ENCODE measurements around the gene NSMCE1.

NSMCE1 gene, protein sequence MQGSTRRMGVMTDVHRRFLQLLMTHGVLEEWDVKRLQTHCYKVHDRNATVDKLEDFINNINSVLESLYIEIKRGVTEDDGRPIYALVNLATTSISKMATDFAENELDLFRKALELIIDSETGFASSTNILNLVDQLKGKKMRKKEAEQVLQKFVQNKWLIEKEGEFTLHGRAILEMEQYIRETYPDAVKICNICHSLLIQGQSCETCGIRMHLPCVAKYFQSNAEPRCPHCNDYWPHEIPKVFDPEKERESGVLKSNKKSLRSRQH

DNA sequence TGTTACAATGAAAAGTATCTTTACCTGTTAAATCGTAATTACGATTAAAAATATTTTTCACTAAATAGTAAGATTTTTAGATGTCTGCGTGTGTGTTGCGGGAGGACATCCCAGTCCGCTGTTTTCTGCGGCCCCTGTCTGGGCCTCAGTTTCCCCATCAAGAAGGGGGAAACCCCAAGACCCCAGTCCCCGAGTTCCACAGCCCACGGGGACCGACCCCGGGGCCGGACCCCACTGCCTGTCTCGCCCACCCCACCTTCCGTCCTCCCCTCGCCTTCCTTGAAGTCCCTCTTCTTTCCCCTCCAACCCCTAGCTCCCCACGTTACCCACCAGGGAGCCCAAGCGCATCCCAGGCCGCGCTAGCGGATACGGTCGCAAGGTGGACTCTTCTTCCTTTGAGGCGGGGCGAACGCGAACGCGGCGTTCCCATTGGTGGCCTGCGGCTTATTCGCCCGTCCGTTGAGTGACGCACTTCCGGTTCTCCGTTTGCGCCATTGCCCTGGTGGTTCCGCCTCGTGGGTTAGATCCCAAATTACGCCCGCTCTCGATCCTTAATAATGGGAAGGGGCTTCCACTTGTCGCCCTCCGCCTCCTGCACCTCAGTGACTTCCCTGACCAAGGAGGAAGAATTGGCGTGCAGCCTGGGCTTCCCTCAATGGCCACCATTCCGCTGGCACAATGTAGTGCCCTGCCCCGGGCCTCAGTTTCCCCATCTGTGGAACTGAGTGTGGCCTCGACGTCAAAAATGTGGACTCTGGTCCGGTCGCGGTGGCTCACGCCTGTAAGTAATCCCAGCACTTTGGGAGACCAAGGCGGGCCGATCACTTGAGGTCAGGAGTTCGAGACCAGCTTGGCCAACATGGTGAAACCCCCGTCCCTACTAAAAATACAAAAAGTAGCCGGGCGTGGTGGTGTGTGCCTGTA, at the start of gene NSMCE1:
TSS of gene NSMCE1 (minus strand) at position 397 of the 924 bp plus-strand sequence. CDS start 11,202 bp downstream, outside the sequence.
- peak; percentile 99 for DNase-seq

GRCh38 chr16:27317738-27318391, 49.3 kb upstream of the NSMCE1 start:
- DNase-seq, result no peak

- no peak for DNase-seq
Measured at GRCh38 chr16:27317320-27317719, 48.7 kb upstream of the NSMCE1 start.

DNA sequence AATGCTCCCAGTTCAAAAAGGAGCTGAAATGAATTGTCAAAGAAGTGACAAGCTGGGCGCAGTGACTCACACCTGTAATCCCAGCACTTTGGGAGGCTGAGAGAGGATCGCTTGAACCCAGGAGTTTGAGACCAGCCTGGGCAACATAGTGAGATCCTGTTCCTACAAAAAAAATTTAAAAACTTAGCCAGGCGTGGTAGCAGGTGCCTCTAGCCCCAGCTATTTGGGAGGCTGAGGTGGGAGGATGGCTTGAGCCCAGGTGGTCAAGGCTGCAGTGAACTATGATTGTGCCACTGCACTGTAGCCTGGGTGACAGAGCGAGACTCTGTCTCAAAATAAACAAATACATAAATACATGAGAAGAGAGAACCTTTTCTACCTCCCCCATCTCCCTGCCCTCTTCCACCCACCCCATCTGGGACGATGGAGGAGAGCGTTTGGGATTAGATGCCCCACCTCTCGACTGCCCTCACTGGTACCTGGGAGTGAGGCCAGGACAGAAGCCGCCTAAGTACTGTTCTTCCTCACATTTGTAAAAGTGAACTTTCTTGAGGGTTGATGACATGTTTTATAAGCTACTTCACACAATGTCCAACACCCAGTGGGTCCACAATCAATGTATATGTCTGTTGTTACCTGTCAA, 47.6 kb upstream of the NSMCE1 start:
- no peak for DNase-seq

- peak; percentile 65 for DNase-seq
Measured at GRCh38 chr16:27315333-27316037, 46.9 kb upstream of the NSMCE1 start.

DNA sequence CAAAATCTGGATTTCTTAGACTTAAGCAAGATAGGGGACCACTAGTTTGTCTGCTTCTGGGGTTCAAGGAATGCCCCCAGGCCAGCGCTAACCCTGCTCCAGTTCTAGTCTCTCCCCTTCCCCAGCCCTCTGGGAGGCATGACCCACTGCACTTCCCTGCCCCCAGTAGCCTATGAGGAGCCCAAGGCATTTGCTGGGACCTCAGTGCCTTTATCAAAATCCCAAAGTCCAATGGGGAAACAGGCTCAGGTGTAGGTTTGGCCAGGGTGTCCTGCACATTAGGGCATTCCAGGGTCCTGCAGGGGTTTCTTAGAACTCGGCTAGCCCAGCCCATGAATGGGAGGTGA, 46.4 kb upstream of the NSMCE1 start:
- DNase-seq, result no peak

DNA sequence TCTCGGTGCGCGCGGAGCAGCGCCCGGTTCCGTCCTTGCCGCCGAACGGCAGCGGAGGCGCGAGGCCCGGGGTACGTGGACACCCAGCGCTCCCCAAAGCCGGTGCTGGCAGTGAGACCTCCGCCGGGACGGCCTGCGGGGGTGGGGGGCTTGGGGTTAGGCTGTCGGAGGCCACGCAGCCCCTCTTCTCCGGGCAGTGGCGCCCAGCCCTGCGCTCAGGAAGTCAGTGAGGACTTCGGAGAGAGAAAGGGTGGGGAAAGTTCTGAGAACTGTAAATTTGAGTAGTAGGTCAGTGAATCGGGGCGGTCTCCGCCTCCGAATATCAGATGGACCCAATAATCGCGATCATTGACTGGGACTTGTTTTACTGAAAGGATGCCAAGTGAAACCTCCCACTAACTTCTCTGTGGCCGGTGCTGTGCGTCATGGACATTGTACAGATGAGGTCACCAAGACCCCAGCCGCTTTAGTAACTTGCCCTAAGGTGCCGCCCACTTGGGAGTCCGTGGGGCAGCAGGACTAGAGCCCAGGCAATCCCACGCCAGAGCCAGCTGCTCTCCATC, 45.7 kb upstream of the NSMCE1 start:
- peak; percentile 63 for DNase-seq

- DNase-seq, result peak; percentile 78
Measured at GRCh38 chr16:27313422-27314160, 45.0 kb upstream of the NSMCE1 start, which contains the start of gene IL4R. TSS of gene IL4R (plus strand) at chr16:27313974. CDS start at chr16:27340204, 26,230 bp downstream.

DNA sequence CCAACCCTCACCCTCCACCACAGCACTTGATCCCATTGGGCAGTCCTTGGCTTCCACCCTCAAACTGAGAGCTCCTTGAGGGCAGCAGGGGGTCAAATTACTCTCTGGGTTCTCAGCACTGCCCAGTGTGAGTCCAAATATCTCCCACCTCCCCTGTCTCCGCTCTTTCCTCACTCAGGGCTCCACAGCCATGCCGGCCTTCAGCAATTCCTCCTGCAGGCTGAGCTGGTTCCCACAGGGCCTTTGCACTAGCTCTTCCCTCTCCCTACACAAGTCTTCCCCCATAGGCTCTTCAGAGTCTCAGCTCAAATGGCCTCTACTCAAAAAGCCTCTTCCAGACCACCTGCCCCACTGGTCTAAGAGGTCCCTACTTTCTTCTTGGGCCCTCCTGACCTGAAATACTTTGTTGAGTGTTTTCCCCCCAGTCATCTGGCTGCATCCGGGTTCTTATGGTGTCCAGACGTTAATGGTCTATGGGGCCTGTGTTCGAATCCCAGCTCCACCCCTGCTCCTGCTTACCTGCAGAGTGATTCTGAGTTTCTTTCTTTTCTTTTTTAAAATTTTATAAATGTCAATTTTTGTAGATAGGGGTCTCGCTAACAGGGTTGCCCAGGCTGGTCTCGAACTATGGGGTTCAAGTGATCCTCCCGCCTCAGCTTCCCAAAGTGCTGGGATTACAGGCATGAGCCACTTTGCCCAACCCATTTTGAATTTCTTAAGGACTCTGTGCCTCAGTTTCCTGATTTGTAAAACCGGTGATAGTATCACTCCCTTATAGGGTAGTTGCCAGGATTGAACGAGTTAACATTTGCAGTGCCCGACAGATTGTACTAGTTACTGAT, 44.2 kb upstream of the NSMCE1 start:
- DNase-seq, result no peak

DNA sequence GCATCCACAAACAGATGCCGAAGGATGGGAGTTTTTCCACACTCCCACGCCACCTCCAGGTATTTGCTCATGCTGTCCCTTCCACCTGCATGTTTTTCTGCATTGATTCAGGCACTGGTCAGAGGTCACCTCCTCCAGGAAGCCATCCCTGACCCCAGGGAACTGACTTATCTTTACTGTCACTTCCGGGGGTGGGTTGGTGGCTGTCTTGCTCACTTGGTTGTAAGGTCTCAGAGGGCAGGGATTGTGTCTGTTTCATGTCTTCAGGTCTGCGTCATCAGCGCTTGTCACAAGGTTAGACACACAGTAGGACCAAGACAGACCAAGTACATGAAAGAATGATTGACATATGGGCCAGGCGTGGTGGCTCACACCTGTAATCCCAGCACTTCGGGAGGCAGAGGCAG, 43.3 kb upstream of the NSMCE1 start:
- DNase-seq, result no peak

DNA sequence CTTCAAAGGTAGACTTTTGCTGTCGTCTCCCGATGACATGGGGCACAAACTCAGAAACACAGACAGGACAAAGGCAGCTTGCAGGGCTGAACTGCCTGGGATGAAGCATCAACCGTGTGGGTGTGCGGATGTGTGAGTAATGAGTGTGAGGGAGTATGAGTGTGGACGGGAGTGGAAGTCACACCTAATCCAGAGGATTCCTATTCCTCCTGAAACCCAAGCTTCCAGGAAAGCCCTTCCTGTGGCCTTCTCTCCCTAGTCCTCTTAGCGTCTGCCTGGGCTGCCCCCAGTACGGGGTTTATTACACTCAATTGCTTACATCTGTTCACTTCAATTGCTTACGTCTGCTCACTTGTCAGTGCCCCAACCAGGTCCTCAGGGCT, 42.9 kb upstream of the NSMCE1 start:
- DNase-seq, result no peak

DNA sequence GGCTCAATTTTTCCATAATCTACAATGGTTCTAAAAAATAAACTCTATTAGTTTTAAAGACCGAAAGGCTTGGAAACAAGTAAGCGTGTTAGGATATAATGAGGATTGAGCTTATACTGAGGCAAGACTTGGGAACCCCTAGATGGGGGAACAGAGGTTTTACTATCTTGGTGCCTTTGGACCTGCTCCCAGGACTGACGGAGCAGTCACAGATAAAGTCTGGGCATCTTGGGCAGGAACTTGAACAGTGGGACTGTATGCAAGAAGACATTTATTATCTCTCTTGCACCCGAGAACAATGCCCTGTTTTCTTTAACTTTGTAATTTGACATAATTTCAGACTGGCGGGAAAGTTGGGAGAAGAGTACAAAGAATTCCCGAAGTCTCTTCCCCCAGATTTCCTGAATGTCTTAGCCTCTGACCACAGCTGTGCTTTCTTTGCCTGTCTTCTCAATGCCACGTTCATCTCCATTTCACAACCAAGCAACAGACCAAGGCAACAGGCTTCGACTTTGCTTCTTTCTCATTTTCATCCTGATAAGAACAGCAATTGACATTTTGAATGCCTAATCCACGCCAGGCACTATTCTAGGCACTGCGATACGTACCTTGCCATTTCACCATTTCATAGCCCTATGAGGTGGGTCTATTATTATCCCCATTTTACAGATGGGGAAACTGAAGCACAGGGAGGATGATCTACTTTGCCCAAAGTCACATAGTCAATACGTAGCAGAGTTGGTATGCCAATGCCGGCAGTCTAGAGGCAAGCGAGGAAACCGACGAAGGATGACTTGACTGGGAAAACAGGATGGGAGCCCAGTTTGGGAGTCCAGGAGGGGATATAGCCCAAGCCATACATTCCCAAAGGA, 42.2 kb upstream of the NSMCE1 start:
- DNase-seq, result no peak

DNA sequence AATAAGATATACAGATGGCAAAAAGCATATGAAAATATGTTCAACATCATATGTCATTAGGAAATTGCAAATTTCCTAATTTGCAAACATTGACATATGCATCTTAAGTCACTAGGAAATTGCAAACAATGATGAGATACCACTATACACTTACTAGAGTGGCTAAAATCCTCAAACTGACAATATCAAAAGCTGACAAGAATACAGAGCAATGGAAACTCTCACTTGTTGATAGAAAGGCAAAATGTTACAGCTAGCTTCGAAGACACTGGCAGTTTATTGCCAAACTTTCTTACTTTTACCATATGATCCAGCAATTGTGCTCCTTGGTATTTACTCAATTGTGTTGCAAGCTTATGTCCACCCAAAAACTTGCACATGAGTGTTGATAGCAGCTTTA, 40.2 kb upstream of the NSMCE1 start:
- DNase-seq, result no peak

GRCh38 chr16:27305839-27306442, 37.4 kb upstream of the NSMCE1 start:
- no peak for DNase-seq

- DNase-seq, result no peak
Measured at GRCh38 chr16:27304881-27305745, 36.5 kb upstream of the NSMCE1 start.

DNA sequence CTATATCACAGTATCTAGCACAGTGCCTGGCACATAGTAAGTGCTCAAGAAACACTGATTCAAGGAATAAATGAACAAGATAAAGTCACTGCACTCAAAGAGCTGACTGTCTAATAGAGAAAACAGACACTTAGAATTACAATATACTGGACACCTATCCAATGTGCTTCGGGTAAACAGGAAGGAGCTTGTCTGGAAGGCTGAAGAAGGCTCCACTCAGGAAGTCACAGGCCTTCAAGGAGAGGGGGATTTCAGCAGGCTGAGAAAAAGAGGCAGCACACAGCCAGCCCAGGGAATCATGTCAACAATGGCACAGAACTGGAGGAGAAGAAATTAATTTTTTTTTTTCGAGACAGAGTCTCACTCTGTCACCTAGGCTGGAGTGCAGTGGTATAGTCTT, 35.5 kb upstream of the NSMCE1 start:
- DNase-seq, result no peak

- no peak for DNase-seq
Measured at GRCh38 chr16:27303256-27304100, 34.9 kb upstream of the NSMCE1 start.

All from activated CD4-positive, CD25-positive, alpha-beta regulatory T cell treated with anti-CD3 and anti-CD28 coated beads, Interleukin-2, amount 50 U/mL, for 72 hours (primary cell).